MCF 10A (cell line): Measurements from ENCODE around the gene FADD. TPM values are rescaled to one million over a fixed set of nuclear protein-coding genes. Genes with fewer than 3 reads are reported as not detected.

Source experiments
- BruUV-seq: library from RNA; stranded (reverse); fragments of 400-500 nt; replicated peaks from 2 replicates; lab custom pipeline; 2021; lab: Mats Ljungman, UMichigan
- CTCF ChIA-PET: fragments of 300-600 bp; sonication (Branson Sonifier 250); formaldehyde crosslinking; extraction: SDS; loops from one replicate; lab custom pipeline; 2021; ENCODE audit warnings: antibody characterized with exemption, inconsistent platforms; lab: Yijun Ruan, JAX
- POLR2A ChIA-PET: fragments of 300-600, 350-650 bp; sonication (Branson Sonifier 250); formaldehyde crosslinking; extraction: SDS; loops from one replicate; lab custom pipeline; 2020; ENCODE audit warnings: antibody characterized with exemption, inconsistent platforms; lab: Yijun Ruan, JAX
- DNase-seq: peaks from one replicate; pipeline ENCODE4 v3.0.0-alpha.2; 2018; ENCODE audit not compliant: unreplicated experiment
- H3K27ac Mint-ChIP-seq: one replicate; pipeline ENCODE4 v1.8.0; 2022; ENCODE audit warnings: mild to moderate bottlenecking, low read depth, mixed read lengths; ENCODE audit not compliant: unreplicated experiment
- H3K27me3 Mint-ChIP-seq: one replicate; pipeline ENCODE4 v1.8.0; 2022; ENCODE audit warnings: mixed read lengths; ENCODE audit not compliant: insufficient read depth, unreplicated experiment
- H3K36me3 Mint-ChIP-seq: one replicate; pipeline ENCODE4 v1.8.0; 2022; ENCODE audit warnings: mild to moderate bottlenecking, moderate library complexity, mixed read lengths; ENCODE audit not compliant: insufficient read depth, unreplicated experiment
- H3K4me1 Mint-ChIP-seq: one replicate; pipeline ENCODE4 v1.8.0; 2022; ENCODE audit warnings: mixed read lengths; ENCODE audit not compliant: insufficient read depth, unreplicated experiment
- H3K4me3 Mint-ChIP-seq: one replicate; pipeline ENCODE4 v1.8.0; 2022; ENCODE audit warnings: mild to moderate bottlenecking, moderate library complexity, mixed read lengths; ENCODE audit not compliant: unreplicated experiment
- H3K9me3 Mint-ChIP-seq: one replicate; pipeline ENCODE4 v1.8.0; 2022; ENCODE audit warnings: mixed read lengths; ENCODE audit not compliant: unreplicated experiment
- CTCF ChIP-seq: fragments of 200-600 bp; IDR thresholded peaks from one replicate; pipeline ENCODE4 v1.8.0; 2022; ENCODE audit warnings: antibody characterized with exemption, mild to moderate bottlenecking; ENCODE audit not compliant: unreplicated experiment
- intact Hi-C: fragments of 100-400 bp; cut with micrococcal nuclease; formaldehyde crosslinking; loops from 2 replicates; pipeline ENCODE4 v1.14.1; 2022
- total RNA-seq: library from RNA; stranded (reverse); gene quantifications from 2 replicates; pipeline ENCODE4 v1.2.3, GENCODE V29; 2022

Gene FADD
- total RNA-seq, 1 experiment from 2014 or later = 37.1 TPM

- DNase-seq = no peak
- BruUV-seq = no TSS peak
- H3K36me3 Mint-ChIP-seq = no peaks in the 10 kb centered on the region
- ChIA-PET CTCF (interaction anchor here (1.1 kb wide), 1 partner anchor 25 kb away, joined by 3 read pairs; no protein-coding TSS in a partner anchor), POLR2A (no interaction called here)
- no peaks in the 10 kb centered on the region for H3K9me3 Mint-ChIP-seq
- H3K27me3 Mint-ChIP-seq = no peaks in the 10 kb centered on the region
- H3K27ac Mint-ChIP-seq = no peak overlapping the region
- no peaks in the 10 kb centered on the region for H3K4me1 Mint-ChIP-seq
- H3K4me3 Mint-ChIP-seq = no peak overlapping the region
- no peak for TF ChIP-seq CTCF
- intact Hi-C loops = no loop called here
Measured at GRCh38 chr11:70187771-70188170, 15.3 kb upstream of the FADD start.

GRCh38 chr11:70189622-70190021, 13.5 kb upstream of the FADD start:
- ChIA-PET CTCF (no interaction called here), POLR2A (no interaction called here)
- no peak for DNase-seq
- Mint-ChIP-seq H3K4me1 (no peaks in the 10 kb centered on the region), H3K36me3 (no peaks in the 10 kb centered on the region), H3K27ac (no peak overlapping the region), H3K9me3 (no peaks in the 10 kb centered on the region), H3K27me3 (no peaks in the 10 kb centered on the region), H3K4me3 (no peak overlapping the region)
- intact Hi-C loops = loop anchor here (10.0 kb wide), 1 partner anchor 105 kb away; no protein-coding TSS in a partner anchor
- BruUV-seq = no TSS peak
- TF ChIP-seq CTCF = no peak

- peak; percentile 67 for DNase-seq
- Mint-ChIP-seq H3K27ac (no peak overlapping the region), H3K36me3 (no peaks in the 10 kb centered on the region), H3K9me3 (no peaks in the 10 kb centered on the region), H3K4me1 (no peaks in the 10 kb centered on the region), H3K4me3 (no peak overlapping the region), H3K27me3 (no peaks in the 10 kb centered on the region)
- CTCF ChIA-PET = interaction anchor here (0.6 to 2.8 kb wide), 17 partner anchors 63 to 515 kb away, joined by 3 to 16 read pairs (median 4); no protein-coding TSS in a partner anchor
- intact Hi-C loops = loop anchor here (1.0 to 10.0 kb wide), 3 partner anchors 107 to 276 kb away; no protein-coding TSS in a partner anchor
- no TSS peak for BruUV-seq
- peak; percentile 93 for TF ChIP-seq CTCF
- POLR2A ChIA-PET = no interaction called here
Measured at GRCh38 chr11:70191495-70192140, 11.5 kb upstream of the FADD start.

- TF ChIP-seq CTCF = no peak
- Mint-ChIP-seq H3K27ac (no peak overlapping the region), H3K4me3 (no peak overlapping the region), H3K9me3 (no peaks in the 10 kb centered on the region), H3K4me1 (no peaks in the 10 kb centered on the region), H3K27me3 (no peaks in the 10 kb centered on the region), H3K36me3 (no peaks in the 10 kb centered on the region)
- intact Hi-C loops = loop anchor here (10.0 kb wide), 1 partner anchor 108 kb away; no protein-coding TSS in a partner anchor
- no peak for DNase-seq
- no TSS peak for BruUV-seq
- ChIA-PET CTCF (interaction anchor here (0.7 to 2.8 kb wide), 9 partner anchors 249 to 482 kb away, joined by 3 to 16 read pairs (median 5); no protein-coding TSS in a partner anchor), POLR2A (interaction anchor here (0.6 kb wide), 1 partner anchor 69 kb away, joined by 3 read pairs; no protein-coding TSS in a partner anchor)
Measured at GRCh38 chr11:70192666-70193410, 10.3 kb upstream of the FADD start.
